Hypothalamus (tissue), 51 donors: ENCODE data around the gene EVC2.

Source experiments
- DNase-seq, 51 donors: peaks; one replicate each; lab custom pipeline; 2025; lab: John Stamatoyannopoulos, UW

Gene EVC2, protein sequence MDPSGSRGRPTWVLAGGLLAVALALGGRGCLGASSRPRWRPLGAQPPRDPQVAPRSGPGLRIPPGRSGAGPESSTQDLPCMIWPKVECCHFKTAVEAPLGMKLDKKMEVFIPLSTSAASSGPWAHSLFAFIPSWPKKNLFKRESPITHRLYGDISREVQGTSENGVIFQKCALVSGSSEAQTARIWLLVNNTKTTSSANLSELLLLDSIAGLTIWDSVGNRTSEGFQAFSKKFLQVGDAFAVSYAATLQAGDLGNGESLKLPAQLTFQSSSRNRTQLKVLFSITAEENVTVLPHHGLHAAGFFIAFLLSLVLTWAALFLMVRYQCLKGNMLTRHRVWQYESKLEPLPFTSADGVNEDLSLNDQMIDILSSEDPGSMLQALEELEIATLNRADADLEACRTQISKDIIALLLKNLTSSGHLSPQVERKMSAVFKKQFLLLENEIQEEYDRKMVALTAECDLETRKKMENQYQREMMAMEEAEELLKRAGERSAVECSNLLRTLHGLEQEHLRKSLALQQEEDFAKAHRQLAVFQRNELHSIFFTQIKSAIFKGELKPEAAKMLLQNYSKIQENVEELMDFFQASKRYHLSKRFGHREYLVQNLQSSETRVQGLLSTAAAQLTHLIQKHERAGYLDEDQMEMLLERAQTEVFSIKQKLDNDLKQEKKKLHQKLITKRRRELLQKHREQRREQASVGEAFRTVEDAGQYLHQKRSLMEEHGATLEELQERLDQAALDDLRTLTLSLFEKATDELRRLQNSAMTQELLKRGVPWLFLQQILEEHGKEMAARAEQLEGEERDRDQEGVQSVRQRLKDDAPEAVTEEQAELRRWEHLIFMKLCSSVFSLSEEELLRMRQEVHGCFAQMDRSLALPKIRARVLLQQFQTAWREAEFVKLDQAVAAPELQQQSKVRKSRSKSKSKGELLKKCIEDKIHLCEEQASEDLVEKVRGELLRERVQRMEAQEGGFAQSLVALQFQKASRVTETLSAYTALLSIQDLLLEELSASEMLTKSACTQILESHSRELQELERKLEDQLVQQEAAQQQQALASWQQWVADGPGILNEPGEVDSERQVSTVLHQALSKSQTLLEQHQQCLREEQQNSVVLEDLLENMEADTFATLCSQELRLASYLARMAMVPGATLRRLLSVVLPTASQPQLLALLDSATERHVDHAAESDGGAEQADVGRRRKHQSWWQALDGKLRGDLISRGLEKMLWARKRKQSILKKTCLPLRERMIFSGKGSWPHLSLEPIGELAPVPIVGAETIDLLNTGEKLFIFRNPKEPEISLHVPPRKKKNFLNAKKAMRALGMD

DNA sequence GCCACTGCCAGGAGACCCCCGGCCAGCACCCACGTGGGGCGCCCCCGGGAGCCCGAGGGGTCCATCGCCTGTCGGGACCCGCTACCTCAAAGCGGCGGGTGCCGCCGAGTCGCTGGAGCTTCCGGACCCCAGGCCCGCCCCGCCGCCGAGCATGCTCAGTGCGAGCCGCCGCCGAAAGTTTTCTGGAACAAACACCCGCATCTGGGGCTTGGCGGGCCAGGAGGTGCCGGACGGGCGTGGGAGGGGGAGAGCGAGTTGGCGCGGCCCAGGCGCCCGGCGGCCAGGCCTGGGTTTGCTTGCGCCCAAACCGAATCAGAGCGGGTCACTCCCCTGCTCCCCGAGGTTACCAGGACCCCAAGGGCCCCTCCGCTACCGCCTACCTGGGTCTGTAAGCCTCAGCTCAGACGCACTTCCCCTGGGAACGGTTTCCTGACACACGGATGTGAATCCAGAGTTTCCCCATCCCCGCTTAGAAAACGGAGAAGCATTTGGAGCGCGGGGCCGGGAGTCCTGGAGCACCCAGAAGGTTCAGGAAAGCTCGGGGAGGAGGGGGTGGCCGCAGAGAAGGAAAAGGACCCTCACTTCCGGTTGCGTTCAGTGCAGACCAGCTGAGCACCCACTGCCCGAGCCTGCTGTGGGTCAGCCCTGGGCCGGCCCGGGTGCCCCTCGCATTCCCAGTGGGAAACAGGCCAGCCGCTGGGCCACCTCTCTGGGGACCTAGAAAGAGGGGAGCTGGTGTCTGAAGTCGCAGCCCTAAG lies at the start of gene EVC2:
TSS of gene EVC2 (minus strand) at position 111 of the 758 bp plus-strand sequence. CDS start at position 65, 46 bp downstream.
- peak in 24 of 51 donors; percentile 5 to 54 (median 18) for DNase-seq

DNA sequence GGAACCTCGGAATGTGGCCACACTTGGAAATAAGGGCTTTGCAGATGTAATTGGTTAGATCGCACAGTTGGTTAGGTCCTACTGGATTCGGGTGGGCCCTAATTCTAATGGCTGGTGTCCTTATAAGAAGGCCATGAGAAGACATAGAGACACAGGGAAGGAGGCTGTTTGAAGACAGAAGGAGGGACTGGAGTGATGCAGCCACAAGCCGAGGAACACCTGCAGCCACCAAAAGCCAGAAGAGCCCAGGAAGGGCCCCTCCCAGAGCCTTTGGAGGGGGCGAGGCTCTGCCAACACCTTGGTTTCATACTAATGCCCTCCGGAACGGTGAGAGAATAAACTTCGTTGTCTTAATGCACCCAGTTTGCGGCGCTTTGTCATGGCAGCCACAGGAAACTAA lies 49.6 kb upstream of the EVC2 start:
- no peak for DNase-seq

DNA sequence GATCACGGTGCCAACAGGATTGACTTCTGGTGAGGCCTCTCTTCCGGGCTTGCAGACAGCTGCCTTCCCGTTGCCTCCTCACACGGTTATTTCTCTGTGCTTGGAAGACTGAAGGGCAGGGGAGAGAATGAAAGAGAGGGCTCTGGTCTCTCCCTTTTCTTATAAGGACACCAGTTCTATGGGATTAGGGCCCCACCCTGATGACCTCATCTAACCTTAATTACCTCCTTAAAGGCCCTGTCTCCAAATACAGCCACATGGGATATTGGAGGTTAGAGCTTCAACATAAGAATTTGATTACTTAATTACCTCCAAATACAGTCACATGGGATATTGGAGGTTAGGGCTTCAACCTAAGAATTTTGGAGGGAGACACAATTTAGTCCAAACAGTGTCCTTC lies 49.2 kb upstream of the EVC2 start:
- DNase-seq: no peak

DNA sequence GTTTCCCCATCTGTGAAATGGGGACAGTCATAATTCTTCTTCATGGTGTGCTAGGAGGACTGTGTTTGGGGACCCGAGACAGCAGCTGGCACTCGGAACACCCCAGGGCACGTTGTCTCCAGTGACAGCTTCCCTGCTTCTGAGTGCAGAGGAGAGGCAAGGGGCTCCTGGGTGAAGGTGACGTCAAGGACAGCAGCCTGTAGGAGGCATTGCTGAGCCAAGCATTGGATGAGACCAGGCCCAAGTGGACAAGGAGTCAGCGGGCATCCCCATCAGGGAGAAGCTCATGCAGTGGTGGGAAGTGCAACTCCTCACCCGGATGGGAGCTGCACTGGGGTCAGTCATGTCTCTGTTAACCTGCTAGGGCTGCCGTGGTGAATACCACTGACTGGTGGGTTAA lies 48.7 kb upstream of the EVC2 start:
- no peak for DNase-seq

DNA sequence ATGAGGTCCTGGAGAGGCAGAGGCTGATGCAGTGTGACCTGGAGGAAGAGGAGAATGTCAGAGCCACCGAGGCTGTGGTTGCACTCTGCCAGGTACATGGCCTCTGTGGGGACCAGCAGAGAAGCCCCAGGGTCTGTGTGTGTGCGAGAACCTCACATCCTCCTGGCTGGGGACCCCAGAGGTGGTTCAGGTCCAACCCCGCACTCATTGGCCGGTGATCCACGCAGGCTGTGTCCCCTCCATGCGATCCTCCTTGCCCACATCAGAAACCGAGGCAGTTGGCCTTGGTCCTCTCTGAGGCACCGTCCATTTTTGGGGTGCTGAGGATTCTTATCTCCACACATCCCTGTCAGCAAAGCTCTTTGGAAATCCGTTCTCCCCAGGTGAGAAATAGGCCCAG lies 47.9 kb upstream of the EVC2 start:
- DNase-seq: no peak

DNA sequence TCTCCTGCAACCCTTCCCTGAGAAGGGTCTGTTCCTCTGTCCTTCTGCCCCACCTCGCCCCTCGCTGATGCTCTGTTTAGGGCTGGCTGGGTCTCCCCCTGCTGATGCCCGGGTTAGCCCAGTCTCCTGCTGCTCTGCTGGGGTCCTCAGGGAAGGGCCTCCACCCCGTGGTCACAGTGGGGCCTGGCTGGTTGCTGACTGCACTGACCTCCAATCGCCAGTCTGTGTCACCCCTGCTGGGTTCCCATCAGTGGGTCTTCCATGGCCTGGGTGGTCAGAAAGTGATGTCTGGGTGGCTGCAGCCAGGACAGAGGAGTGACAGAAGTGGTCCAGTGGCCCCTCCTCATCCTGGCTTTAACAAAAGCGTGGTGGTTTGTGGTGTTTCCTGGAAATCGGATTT lies 47.3 kb upstream of the EVC2 start:
- no peak for DNase-seq

DNA sequence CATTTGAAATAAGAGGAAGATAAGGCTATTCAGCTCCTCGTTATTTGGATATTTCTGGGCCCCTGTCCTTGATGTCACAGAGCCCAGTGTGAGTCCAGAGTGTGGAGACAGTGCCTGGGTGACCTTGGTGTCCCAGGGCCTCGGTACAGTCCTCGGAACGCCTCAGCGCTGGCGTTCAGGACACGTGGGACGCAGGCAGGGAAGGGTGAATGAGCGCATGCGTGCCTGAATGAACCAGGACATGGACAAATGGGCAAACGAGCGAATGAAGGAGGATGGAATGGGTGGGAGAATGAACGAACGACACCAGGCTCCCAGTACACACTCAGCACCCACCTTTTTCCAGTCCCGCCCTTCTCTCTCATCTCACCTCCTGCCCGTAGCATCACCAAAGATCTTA lies 46.8 kb upstream of the EVC2 start:
- DNase-seq: no peak

DNA sequence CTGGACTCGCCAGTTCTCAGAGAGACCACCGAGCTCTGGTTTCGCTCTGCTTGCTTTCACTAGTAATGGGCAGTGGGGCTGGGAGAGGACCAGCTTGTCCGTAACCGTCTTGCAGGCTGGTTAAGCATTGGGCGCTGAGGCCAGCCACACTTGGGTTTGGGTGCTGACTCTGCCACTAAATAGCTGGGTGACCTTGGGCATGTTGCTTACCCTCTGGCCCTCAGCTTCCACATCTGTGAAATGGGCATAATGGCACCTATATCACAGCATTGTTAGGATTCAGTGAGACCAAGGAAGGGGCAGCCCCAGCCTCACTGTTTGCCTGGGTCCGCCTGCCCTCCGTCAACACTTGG lies 46.1 kb upstream of the EVC2 start:
- DNase-seq: no peak

DNA sequence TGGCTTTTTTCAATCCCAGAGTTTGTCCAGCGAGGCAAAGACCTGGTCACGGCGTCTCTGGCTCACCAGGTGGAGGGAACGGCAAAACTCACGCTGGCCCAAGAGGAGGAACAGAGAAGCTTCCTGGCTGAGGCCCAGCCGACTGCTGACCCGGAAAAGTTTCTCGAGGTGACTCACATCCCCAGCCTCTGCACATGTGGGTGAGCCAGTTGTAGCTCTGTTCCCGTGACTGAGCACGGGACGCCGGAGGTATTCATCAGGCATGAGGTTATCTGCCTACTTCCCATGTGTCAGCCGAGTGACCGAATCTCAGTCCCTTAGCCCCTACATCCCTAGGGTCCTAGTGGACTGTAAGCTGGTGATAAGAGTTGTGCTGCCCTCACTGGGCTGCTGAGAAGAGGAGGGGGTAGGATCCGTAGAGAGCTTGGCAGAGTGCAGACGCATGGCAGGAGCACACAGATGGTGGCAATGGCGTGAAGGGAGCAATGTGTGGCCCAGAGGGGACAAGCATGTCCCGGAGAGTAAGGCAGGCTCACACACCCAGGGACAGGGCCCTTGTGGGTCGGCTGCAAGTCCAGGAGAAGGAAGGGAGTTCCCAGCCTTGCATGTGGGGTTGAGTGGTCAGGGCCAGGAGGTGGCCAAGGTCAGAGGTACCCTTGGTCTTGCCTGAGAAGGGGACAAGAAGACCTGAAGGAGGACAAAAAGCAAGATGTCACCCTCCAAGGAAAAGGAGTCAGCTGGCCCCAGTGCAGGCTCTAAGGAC lies 45.6 kb upstream of the EVC2 start:
- no peak for DNase-seq

DNA sequence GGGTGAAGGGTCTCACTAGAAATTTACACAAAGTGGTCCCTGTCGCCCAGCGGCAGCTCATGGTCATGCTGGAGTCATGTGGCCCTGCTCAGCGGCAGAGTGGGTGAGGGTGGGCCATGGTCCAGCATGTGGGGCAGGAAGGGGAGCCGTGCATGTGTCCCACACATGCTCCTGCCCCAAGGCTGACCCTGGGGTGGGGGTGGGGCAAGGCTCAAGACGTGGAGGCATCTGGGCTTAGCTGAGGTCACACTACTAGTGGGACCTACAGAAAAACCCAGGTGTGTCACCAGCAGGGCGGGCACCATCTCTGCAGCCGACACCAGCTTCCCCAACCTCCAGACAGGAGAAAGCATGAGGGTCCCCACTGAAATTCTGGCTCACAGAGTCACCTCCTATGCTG lies 45.0 kb upstream of the EVC2 start:
- DNase-seq: no peak

DNA sequence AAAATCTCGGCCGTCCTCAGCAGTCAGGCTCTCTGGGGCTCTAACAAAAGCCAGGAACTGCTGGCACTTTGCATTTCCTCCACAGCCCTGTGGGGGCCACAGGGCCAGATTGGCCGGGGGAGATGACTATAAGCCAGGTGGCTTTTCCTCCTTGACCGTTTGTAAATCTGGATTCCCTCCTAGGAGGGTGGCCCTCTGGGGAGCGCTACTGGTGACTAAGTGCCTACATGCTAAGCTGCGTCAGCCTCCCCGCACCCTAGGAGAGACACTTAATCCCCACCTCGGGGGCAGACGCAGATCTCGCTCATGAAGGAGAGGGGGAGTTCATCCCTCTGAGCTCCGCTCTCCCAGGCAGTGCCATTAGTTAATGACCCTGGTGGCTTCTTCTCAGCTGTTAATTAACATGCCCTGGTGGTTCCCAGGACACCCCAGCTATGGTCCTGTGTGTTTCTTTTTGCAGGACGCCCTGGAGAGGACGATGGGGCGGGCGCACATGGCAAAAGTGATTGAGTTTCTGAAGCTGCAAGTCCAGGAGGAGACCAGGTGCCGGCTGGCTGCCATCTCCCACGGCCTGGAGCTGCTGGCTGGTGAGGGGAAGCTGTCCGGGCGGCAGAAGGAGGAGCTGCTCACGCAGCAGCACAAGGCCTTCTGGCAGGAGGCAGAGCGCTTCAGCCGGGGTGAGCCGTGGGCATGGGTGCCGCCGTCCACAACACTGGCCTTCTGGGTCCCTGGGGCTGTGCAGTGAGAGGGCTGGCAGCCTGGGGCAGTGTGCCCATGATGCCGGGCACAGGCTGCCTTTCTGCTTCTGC lies 44.2 kb upstream of the EVC2 start:
- no peak for DNase-seq

DNA sequence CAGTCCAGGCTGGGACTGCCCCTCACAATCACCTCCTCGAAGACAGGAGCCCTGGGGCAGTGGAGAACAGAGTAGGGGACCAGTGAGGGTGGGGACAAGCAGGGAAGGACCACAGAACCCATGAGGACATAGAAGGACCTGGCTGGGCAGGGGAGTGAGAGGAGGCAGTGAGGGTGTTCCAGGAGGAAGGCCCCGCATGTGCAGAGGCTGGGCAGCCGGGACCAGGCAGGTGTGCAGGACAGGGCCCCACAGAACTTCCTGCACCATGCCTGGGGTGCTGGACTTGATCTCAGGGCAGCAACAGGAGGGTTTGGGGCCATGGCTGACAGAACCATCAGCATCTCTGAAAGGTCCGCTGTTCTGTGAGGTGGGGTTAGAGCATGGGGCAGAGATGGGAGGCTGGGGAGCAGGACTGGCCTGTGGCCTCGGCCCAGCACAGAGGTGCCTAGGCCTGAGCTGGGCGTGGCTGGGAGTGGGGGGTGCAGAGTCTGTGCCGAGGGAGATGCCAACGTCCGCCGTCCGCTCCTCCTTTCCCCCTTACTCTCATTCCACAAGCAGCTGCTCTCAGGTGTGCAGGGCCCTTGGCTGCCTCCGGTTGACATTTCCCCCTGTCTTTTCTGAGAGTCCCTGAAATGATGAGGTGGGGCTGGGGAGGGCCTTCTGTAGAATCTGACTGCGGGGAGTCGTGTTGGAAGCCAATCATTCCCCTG lies 43.5 kb upstream of the EVC2 start:
- DNase-seq: no peak

DNA sequence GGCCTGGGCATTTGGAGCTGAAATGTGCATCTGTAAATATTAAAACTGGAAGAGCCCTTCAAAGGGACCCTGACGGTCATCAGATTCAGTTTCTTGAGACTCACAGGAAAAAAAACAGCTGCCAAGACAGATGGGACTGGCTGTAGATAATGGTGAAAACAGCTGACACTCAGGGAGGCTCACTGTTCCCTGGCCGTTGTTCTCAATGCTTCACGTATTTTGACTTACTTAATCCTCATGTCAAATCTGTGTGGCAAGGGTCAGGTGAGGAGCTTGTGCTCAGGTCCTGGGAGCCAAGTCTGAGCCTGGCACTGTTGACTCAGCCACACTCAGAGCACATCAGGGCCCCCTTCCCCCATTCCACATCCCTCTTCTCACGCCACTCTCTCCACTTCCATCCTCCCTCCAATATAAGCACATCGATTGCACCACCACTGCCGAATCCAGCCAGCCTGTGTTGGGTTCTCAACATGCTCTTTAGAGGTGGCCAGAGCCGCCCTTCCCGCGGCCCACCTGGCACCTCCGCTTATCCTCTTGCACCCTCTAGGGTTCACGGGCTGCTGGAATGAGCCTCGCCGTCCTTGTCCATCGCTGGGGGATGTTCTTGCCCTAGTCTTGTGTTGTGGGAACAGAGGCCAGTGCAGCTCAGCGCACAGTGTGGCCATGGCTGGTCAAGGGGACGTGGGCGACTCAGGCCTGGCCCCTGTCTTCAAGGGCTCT lies 42.7 kb upstream of the EVC2 start:
- DNase-seq: no peak

DNA sequence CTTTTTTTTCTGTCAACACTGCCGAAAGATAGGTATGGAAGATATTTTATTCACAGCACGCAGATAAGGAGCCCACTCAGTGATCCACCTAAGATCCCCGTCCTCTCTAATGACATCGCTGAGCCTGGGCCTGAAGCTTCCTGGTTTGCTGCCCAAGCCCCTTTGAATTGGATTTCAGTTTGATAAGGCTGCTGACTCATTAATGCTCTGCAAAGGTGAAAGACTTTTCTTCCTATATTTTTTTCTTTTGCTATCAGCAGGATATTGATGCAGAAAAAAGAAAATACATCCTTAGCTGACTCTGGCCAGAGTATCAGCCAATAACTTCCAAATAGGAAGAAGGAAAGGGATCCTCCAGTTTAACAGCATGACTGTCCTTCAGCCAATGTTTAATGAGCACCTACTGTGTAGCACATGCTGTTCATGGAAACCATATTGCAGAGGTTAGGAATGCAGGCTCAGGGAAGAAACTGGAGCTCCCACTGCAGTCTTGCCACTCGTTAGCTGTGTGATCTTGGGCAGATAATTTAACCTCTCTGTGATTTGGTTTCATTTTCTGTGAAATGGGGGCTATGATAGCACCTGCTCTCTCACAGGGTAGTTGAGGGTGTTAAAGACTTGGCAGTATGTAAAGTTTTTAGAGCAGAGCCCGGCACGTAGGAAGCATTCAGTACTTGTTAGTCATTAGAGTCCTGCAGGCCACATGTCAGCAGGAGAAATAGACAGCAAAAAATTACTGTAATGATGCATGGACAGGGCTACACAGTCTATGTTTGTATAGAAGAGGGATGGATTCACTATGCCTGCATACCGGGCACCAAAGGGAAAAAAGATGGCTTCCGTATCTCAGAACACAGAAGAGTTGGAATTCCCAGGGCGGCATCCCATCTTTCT lies 41.9 kb upstream of the EVC2 start:
- no peak for DNase-seq

DNA sequence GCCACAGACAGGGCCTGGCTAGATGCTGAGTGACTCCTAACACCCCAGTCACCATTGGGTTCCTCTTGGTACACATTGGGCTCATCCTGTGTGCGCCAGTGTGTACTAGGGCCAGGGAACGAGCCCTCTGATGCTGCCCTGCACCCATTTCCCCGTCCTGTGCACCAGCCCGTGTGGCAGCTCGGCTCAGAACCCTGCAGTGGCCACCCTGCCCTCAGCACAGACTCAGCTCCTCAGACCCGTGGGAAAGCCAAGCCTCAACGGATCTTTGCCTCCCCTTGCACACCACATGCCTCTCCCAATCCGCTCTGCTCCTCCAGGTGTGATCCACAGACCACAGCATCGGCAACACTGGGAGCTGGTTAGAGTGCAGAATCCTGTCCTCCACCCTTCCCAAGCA lies 41.2 kb upstream of the EVC2 start:
- DNase-seq: no peak

DNA sequence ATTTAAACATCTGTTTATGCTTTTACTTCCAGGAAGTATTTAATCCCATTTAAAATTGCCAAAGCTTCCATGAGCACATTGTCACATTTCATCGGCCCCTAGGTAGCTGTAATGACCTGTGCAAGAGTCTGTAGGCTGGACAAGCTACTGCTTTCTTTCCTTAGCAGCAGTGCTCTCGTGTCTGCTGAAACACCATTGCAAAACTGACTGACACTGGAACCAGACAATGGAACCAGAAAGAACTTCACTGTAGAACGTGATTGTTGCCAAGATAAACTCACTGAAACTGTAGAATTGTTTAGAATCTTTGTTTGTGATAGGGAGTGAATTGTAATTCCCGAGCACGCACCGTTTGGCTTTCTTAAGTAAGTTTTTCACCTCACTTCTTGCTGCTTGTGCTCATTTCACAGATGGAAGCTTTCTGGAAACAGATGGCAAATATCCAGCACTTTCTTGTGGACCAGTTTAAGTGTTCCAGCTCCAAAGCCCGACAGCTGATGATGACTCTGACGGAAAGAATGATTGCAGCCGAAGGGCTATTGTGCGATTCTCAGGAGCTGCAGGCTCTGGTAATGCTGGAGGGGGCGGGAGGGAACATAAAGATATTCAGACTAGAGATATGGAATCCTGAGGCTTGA lies 39.5 kb upstream of the EVC2 start:
- DNase-seq: no peak
